GM12872 (cell line): Measurements from ENCODE around the gene NEO1.

ENCODE experiments used
- CTCF ChIP-seq: IDR thresholded peaks from 3 replicates; pipeline ENCODE4 v1.5.1; 2011; ENCODE audit warnings: low read depth, mild to moderate bottlenecking, low read length, moderate library complexity; ENCODE audit not compliant: insufficient read depth

NEO1 gene

GRCh38 chr15:73225358-73226015, 173.2 kb downstream of the NEO1 start:
- TF ChIP-seq CTCF = no peak

- TF ChIP-seq CTCF = no peak
Measured at GRCh38 chr15:73226093-73226814, 174.0 kb downstream of the NEO1 start.

- TF ChIP-seq CTCF = no peak
Measured at GRCh38 chr15:73227433-73228056, 175.3 kb downstream of the NEO1 start.

DNA sequence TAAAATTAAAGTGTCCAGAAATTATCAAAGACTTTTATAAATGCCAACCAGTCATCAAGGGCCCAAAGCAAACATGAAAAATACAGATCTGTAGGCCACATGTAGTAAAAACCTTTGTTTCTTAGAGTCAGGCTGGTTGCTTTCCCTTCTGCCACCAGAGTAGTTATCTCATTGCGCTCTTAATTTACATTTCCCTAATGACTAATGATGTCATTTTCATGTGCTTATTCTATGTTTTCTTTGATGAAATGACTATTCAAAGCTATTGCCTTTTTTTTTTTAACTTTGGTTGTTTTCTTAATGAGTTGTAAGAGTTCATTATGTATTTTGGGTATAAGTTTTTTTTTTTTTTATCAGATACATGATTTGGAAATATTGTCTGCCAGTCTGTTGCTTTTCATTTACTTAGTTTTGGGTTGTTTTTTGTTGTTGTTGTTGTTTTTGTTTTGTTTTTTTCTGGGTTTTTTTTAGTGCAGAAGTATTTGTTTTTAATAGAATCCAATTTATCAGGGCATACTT, 175.9 kb downstream of the NEO1 start:
- TF ChIP-seq CTCF = no peak

GRCh38 chr15:73231661-73232419, 179.6 kb downstream of the NEO1 start:
- TF ChIP-seq CTCF = no peak

DNA sequence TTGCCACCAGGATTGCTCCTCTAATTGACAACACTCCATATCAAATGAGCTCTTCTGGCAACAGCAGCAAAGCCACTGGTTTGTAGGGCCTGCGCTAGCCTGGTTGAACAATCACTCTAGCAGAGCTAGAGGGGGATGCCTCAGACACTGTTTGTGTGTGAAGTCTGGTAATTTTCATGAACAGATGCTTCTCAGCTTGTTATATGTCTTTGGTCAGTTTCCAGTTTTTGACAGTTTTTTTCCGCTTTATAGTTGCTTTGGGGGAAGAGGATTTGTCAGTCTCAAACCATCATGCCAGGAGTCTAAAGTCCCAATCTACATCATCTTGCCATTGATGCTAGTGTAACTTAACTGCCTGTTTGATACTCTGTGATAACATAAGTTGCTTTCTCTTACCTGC, 180.5 kb downstream of the NEO1 start:
- no peak for TF ChIP-seq CTCF

DNA sequence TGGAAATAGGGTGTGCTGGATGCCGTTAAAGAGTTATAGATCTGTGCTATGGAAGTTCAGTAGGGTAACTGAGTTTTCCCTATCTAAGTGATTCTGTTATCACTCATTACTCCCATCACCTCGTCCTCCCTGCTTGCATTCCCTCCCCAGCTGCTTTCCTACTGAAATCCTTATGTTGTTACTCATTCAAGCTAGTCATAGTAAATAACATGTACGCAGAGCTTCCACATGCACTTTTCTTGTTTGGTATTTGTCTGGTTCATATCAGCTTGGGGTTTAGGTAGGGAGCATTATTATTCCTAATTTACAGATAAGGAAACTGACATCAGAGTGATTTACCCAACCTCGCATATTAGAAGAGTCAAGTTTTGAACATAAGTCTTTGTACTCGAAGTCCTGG, 181.4 kb downstream of the NEO1 start:
- TF ChIP-seq CTCF = no peak
